AML-193 (cell line): Measurements from ENCODE around the gene ITGAV.

Experiments
- DNase-seq, 2 experiments: peaks; one replicate each; lab custom pipeline; 2025; lab: John Stamatoyannopoulos, UW

Gene ITGAV

DNA sequence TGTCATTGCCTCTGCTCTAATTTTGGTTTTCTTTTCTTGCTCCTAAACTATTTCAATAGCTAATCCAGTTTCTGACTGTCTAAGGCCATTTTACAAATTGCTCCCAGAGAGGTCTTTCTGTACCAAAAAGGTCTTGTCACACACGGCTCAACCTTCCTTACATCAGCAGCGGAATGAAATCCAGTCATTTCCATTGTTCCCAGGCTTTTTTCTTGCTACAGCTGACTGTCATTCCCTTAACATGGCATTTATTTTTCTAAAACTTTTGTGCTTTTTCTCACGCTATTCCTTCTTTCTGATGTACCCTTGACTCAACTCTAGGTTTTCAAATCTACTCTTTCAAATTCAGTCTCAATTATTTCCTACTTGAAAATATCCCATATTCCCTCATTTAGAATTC, 128.3 kb downstream of the ITGAV start:
- no peak for DNase-seq

- DNase-seq = no peak
These were observed 129.0 kb downstream of the ITGAV start for GRCh38 chr2:186718903-186719302.

DNA sequence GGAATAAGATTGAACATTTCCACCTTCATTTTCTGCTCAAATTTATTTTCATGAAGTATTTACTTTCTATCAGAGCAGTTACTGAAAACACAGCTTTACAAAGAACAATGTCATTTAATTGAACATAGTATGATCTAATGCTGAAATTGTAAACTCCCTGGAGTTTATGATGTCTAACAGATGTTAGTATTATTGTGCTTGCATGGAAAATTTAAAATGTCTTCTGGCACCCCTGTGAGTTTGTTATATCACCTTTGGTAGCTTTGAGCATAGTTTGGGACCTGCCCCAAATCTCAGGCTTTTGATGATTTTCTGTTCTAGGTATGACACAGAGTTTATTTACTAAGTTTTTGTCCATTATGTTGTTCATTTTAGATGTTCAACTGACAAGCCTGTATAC, 132.1 kb downstream of the ITGAV start:
- DNase-seq = no peak

DNA sequence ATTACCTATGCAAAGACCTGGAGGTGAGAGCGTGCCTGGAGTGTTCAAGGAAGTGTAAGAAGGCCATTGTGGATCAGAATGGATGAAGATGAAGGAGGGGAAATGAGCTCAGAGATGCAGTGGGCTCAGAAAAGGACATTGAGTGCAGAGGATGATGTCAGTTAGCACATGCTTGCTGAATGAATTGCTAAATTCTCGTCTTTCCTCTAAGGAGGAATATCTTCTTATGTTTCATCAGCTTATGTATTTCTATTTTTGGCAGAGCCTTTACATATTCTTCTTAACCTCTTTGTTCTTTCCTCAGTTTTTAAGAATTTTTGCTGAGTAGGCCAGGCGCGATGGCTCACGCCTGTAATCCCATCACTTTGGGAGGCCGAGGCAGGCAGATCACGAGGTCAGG, 134.9 kb downstream of the ITGAV start:
- DNase-seq = no peak

DNA sequence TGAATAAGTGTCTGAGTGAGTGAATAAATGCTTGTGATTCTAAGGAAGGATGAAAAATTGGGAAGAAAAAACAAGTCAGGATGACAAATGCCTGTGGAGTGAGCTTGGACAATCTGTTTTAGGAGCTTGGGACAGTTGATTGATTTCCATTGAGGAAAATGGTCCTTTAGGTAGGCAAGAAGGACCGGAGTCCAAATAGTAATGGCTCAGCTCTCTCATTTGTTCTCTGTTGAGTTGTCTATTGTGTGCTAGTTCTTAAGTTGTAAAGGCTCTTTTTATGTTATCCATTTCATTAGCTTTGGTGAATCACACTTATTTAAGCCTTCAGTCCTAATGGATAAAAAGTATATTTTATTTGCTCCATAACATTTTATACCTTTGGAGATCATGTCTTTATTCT, 135.9 kb downstream of the ITGAV start:
- no peak for DNase-seq

DNA sequence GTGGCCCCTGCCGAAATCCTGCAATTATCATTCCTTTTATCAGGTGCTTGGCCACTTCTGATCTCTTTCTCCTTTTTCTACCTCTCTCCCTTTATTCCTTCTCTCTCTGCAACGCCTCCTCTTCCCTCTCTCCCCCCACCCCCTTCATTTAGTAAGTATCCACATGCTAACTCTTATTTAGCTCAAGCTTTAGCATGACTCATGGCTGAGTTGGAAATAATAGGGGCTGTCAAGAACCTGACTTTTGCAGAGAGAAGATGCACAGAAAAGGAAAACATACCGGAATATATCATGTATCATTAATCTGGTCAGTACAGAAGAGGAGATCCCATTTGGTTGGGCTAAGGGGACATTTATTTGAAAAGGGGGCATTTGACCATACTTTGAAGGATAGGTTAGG, 137.1 kb downstream of the ITGAV start:
- DNase-seq = no peak

- DNase-seq = no peak
These were observed 138.8 kb downstream of the ITGAV start for GRCh38 chr2:186728631-186729030.
